SJSA1 (cell line): Measurements from ENCODE around the gene LRRC8B. TPM values are rescaled to one million over a fixed set of nuclear protein-coding genes. Genes with fewer than 3 reads are reported as not detected.
"Not testable (repeated sequence)": the region's sequence is repeated elsewhere in the genome, so short reads cannot be mapped to it uniquely, and the experiment has no call there.

ENCODE experiments used
- DNase-seq, 2 experiments: peaks; one replicate each; pipeline ENCODE4 v3.0.0-alpha.2; 2015 to 2020; ENCODE audit warnings: low spot score in 2 of 2, low read depth in 1 of 2
- H3K27ac ChIP-seq: fragments of 250-450 bp; sonication (Bioruptor Pico); 2 replicates; pipeline ENCODE4 v1.5.1; 2020; ENCODE audit warnings: mild to moderate bottlenecking, moderate library complexity
- H3K27me3 ChIP-seq: fragments of 250-450 bp; sonication (Bioruptor Pico); replicated peaks from 2 replicates; pipeline ENCODE4 v1.5.1; 2020; ENCODE audit warnings: mild to moderate bottlenecking, moderate library complexity
- H3K36me3 ChIP-seq: fragments of 250-450 bp; sonication (Bioruptor Pico); 2 replicates; pipeline ENCODE4 v1.5.1; 2020; ENCODE audit warnings: mild to moderate bottlenecking
- H3K4me1 ChIP-seq: fragments of 250-450 bp; sonication (Bioruptor Pico); replicated peaks from 2 replicates; pipeline ENCODE4 v1.6.1; 2021; ENCODE audit warnings: mild to moderate bottlenecking
- H3K4me3 ChIP-seq: fragments of 250-450 bp; sonication (Bioruptor Pico); 2 replicates; pipeline ENCODE4 v1.5.1; 2020; ENCODE audit warnings: mild to moderate bottlenecking
- H3K9me3 ChIP-seq: fragments of 250-450 bp; sonication (Bioruptor Pico); replicated peaks from 2 replicates; pipeline ENCODE4 v1.5.1; 2020; ENCODE audit warnings: mild to moderate bottlenecking
- total RNA-seq: library from RNA; depleted of rRNA; stranded (reverse); fragments of >200 nt; shearing (Covaris generic); gene quantifications from 2 replicates; pipeline ENCODE4 v1.2.3, GENCODE V29; 2014

LRRC8B gene
- total RNA-seq, 1 experiment from 2014 or later = 7.4 TPM

GRCh38 chr1:89530444-89531089 is 5.9 kb downstream of the LRRC8B start:
- DNase-seq = no peak
- Histone ChIP-seq H3K27ac (no peak overlapping the region), H3K36me3 (no peaks in the 10 kb centered on the region), H3K4me3 (no peak overlapping the region), H3K27me3 (no peaks in the 10 kb centered on the region), H3K4me1 (peaks cover 1% of the 10 kb centered on the region), H3K9me3 (no peaks in the 10 kb centered on the region)

GRCh38 chr1:89531480-89532139 is 7.0 kb downstream of the LRRC8B start:
- Histone ChIP-seq H3K27me3 (no peaks in the 10 kb centered on the region), H3K27ac (no peak overlapping the region), H3K9me3 (no peaks in the 10 kb centered on the region), H3K4me3 (no peak overlapping the region), H3K36me3 (no peaks in the 10 kb centered on the region), H3K4me1 (no peaks in the 10 kb centered on the region)
- no peak for DNase-seq

- H3K27ac ChIP-seq = no peak overlapping the region
- no peaks in the 10 kb centered on the region for H3K9me3 ChIP-seq
- no peaks in the 10 kb centered on the region for H3K36me3 ChIP-seq
- H3K4me1 ChIP-seq = no peaks in the 10 kb centered on the region
- no peak overlapping the region for H3K4me3 ChIP-seq
- no peaks in the 10 kb centered on the region for H3K27me3 ChIP-seq
- no peak for DNase-seq
These were observed 7.6 kb downstream of the LRRC8B start for GRCh38 chr1:89532228-89532627.

GRCh38 chr1:89532866-89533265 is 8.2 kb downstream of the LRRC8B start:
- Histone ChIP-seq H3K27ac (no peak overlapping the region), H3K4me3 (no peak overlapping the region), H3K36me3 (no peaks in the 10 kb centered on the region), H3K4me1 (no peaks in the 10 kb centered on the region), H3K27me3 (no peaks in the 10 kb centered on the region), H3K9me3 (no peaks in the 10 kb centered on the region)
- no peak for DNase-seq

GRCh38 chr1:89535537-89535936 is 10.9 kb downstream of the LRRC8B start:
- Histone ChIP-seq H3K27ac (no peak overlapping the region), H3K9me3 (no peaks in the 10 kb centered on the region), H3K27me3 (no peaks in the 10 kb centered on the region), H3K4me1 (no peaks in the 10 kb centered on the region), H3K4me3 (no peak overlapping the region), H3K36me3 (no peaks in the 10 kb centered on the region)
- no peak for DNase-seq

- H3K4me3 ChIP-seq = no peak overlapping the region
- no peaks in the 10 kb centered on the region for H3K36me3 ChIP-seq
- H3K4me1 ChIP-seq = no peaks in the 10 kb centered on the region
- no peaks in the 10 kb centered on the region for H3K9me3 ChIP-seq
- H3K27ac ChIP-seq = no peak overlapping the region
- no peak for DNase-seq
- H3K27me3 ChIP-seq = no peaks in the 10 kb centered on the region
These were observed 12.1 kb downstream of the LRRC8B start for GRCh38 chr1:89536555-89537341.

GRCh38 chr1:89538361-89538760 is 13.7 kb downstream of the LRRC8B start:
- H3K4me1 ChIP-seq = no peaks in the 10 kb centered on the region
- H3K36me3 ChIP-seq = no peaks in the 10 kb centered on the region
- H3K27me3 ChIP-seq = no peaks in the 10 kb centered on the region
- no peak overlapping the region for H3K27ac ChIP-seq
- no peak overlapping the region for H3K4me3 ChIP-seq
- no peaks in the 10 kb centered on the region for H3K9me3 ChIP-seq
- DNase-seq = no peak

- no peak overlapping the region for H3K4me3 ChIP-seq
These were observed 14.5 kb downstream of the LRRC8B start for GRCh38 chr1:89539128-89539527.

GRCh38 chr1:89540406-89540970 is 15.9 kb downstream of the LRRC8B start:
- no peak overlapping the region for H3K27ac ChIP-seq
- no peak for DNase-seq
- H3K9me3 ChIP-seq = no peaks in the 10 kb centered on the region
- H3K27me3 ChIP-seq = no peaks in the 10 kb centered on the region
- peaks cover 2% of the 10 kb centered on the region for H3K4me1 ChIP-seq
- H3K4me3 ChIP-seq = no peak overlapping the region
- H3K36me3 ChIP-seq = no peaks in the 10 kb centered on the region

More at GRCh38 chr1:89539128-89539527, 14.5 kb downstream of the LRRC8B start:
- H3K27ac ChIP-seq = no peak overlapping the region
- no peaks in the 10 kb centered on the region for H3K27me3 ChIP-seq
- H3K36me3 ChIP-seq = no peaks in the 10 kb centered on the region
- DNase-seq = no peak
- H3K9me3 ChIP-seq = no peaks in the 10 kb centered on the region
- no peaks in the 10 kb centered on the region for H3K4me1 ChIP-seq

- H3K36me3 ChIP-seq = no peaks in the 10 kb centered on the region
- H3K27me3 ChIP-seq = no peaks in the 10 kb centered on the region
- H3K9me3 ChIP-seq = no peaks in the 10 kb centered on the region
- H3K4me3 ChIP-seq = no peak overlapping the region
- DNase-seq = no peak
- peaks cover 19% of the 10 kb centered on the region for H3K4me1 ChIP-seq
- no peak overlapping the region for H3K27ac ChIP-seq
These were observed 17.7 kb downstream of the LRRC8B start for GRCh38 chr1:89542345-89542744.

- H3K4me3 ChIP-seq, H3K27ac ChIP-seq, DNase-seq, H3K27me3 ChIP-seq, H3K36me3 ChIP-seq, H3K9me3 ChIP-seq: not testable (repeated sequence)
- H3K4me1 ChIP-seq = peaks cover 22% of the 10 kb centered on the region
These were observed 19.0 kb downstream of the LRRC8B start for GRCh38 chr1:89543632-89544031.

GRCh38 chr1:89545264-89546038 is 20.8 kb downstream of the LRRC8B start:
- Histone ChIP-seq H3K4me3 (no peak overlapping the region), H3K4me1 (peaks cover 22% of the 10 kb centered on the region), H3K9me3 (no peaks in the 10 kb centered on the region), H3K27ac (no peak overlapping the region), H3K36me3 (no peaks in the 10 kb centered on the region), H3K27me3 (no peaks in the 10 kb centered on the region)
- DNase-seq = no peak

GRCh38 chr1:89546082-89546889 is 21.7 kb downstream of the LRRC8B start:
- no peaks in the 10 kb centered on the region for H3K9me3 ChIP-seq
- peaks cover 22% of the 10 kb centered on the region for H3K4me1 ChIP-seq
- no peaks in the 10 kb centered on the region for H3K27me3 ChIP-seq
- no peak overlapping the region for H3K27ac ChIP-seq
- no peaks in the 10 kb centered on the region for H3K36me3 ChIP-seq
- peak in 1 of 2 experiments; percentile 25 for DNase-seq
- H3K4me3 ChIP-seq = no peak overlapping the region
